ENCODE measurements around the gene GRIP1.

- TF ChIP-seq, protein P1, sequence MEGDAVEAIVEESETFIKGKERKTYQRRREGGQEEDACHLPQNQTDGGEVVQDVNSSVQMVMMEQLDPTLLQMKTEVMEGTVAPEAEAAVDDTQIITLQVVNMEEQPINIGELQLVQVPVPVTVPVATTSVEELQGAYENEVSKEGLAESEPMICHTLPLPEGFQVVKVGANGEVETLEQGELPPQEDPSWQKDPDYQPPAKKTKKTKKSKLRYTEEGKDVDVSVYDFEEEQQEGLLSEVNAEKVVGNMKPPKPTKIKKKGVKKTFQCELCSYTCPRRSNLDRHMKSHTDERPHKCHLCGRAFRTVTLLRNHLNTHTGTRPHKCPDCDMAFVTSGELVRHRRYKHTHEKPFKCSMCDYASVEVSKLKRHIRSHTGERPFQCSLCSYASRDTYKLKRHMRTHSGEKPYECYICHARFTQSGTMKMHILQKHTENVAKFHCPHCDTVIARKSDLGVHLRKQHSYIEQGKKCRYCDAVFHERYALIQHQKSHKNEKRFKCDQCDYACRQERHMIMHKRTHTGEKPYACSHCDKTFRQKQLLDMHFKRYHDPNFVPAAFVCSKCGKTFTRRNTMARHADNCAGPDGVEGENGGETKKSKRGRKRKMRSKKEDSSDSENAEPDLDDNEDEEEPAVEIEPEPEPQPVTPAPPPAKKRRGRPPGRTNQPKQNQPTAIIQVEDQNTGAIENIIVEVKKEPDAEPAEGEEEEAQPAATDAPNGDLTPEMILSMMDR (IDR thresholded peaks at IDR 0.05; ENCODE audit: low read length): no peak
- TF ChIP-seq EZH2 (optimal IDR thresholded peaks at IDR 0.05; ENCODE audit: low read depth, low read length) (no peak), EZH2phosphoT487 (IDR thresholded peaks at IDR 0.05; ENCODE audit: low read length) (no peak)
These were observed 16.7 kb downstream of the GRIP1 start for GRCh38 chr12:66662179-66662578.
